Breast epithelium (tissue), 4 donors: Measurements from ENCODE around the gene CTDNEP1. TPM values are rescaled to one million over a fixed set of nuclear protein-coding genes. Genes with fewer than 3 reads are reported as not detected.

Experiments
- DNase-seq, 2 donors: peaks; one replicate each; pipeline ENCODE4 v3.0.0-alpha.2; 2019; ENCODE audit warnings: low spot score in 2 of 2
- H3K27ac ChIP-seq, 2 donors: fragments of 200-600 bp; sonication (generic) in 1 of 2; one replicate each; pipeline ENCODE4 v1.5.1; 2016 to 2019; ENCODE audit warnings: mild to moderate bottlenecking in 1 of 2
- H3K27me3 ChIP-seq, 2 donors: fragments of 200-600 bp; sonication (generic) in 1 of 2; one replicate each; pipeline versions ENCODE4 v1.5.1 to v1.6.0; 2017 to 2019; ENCODE audit warnings: control low read depth in 1 of 2, mild to moderate bottlenecking in 1 of 2
- H3K36me3 ChIP-seq: fragments of 200-600 bp; one replicate; pipeline ENCODE4 v1.5.1; 2019
- H3K4me1 ChIP-seq, 2 donors: fragments of 200-600 bp; sonication (generic); one replicate each; pipeline ENCODE4 v1.5.1; 2016 to 2019; ENCODE audit warnings: control low read depth in 1 of 2
- H3K4me3 ChIP-seq, 3 donors: fragments of 200-600 bp; sonication (generic); 1 replicate in 2 of 3; 2 replicates in 1 of 3; pipeline ENCODE4 v1.5.1; 2016 to 2019; ENCODE audit warnings: mild to moderate bottlenecking in 3 of 3, moderate library complexity in 2 of 3
- H3K9me3 ChIP-seq, 2 donors: fragments of 200-600 bp; sonication (generic) in 1 of 2; one replicate each; pipeline ENCODE4 v1.5.1; 2016 to 2019; ENCODE audit warnings: control low read depth in 1 of 2
- CTCF ChIP-seq, 3 donors: fragments of 450-650 bp; IDR thresholded peaks; one replicate each; pipeline ENCODE4 v1.5.1; 2016 to 2017; ENCODE audit warnings: antibody characterized with exemption in 3 of 3, mild to moderate bottlenecking in 3 of 3, moderate library complexity in 3 of 3
- POLR2A ChIP-seq: fragments of 450-650 bp; IDR thresholded peaks from one replicate; pipeline ENCODE4 v1.6.1; 2016; ENCODE audit warnings: antibody characterized with exemption, mild to moderate bottlenecking, moderate library complexity
- POLR2AphosphoS5 ChIP-seq, 3 donors: sonication (generic); formaldehyde crosslinking; IDR thresholded peaks; one replicate each; pipeline ENCODE4 v1.6.1; 2017; ENCODE audit warnings: antibody characterized with exemption in 3 of 3
- intact Hi-C: fragments of 100-400 bp; cut with DNase I; formaldehyde crosslinking; loops from one replicate; pipeline ENCODE4 v1.15.1; 2023; ENCODE audit warnings: low total_unique reads
- total RNA-seq, 3 donors: library from RNA; depleted of rRNA; stranded (reverse); fragments of >200 nt; gene quantifications; one replicate each; pipeline ENCODE4 v1.1.0, GENCODE V29; 2016

CTDNEP1 gene
- total RNA-seq, 3 donors from 2014 or later: 35.7 to 67.5 (median 60.5) TPM

- Histone ChIP-seq H3K4me3 (peak overlapping the region in 1 of 3 donors; percentile 11), H3K27ac (peak overlapping the region in 1 of 2 donors; percentile 5), H3K9me3 (no peaks in the 10 kb centered on the region), H3K4me1 (no peaks in the 10 kb centered on the region), H3K27me3 (no peaks in the 10 kb centered on the region), H3K36me3 (no peaks in the 10 kb centered on the region)
- TF ChIP-seq POLR2AphosphoS5 (IDR thresholded peaks at IDR 0.05) (no peak), POLR2A (no peak), CTCF (IDR thresholded peaks at IDR 0.05) (no peak)
- intact Hi-C loops: no loop called here
- DNase-seq: no peak
These were observed 43.4 kb downstream of the CTDNEP1 start for GRCh38 chr17:7208027-7208571.

- no peak for DNase-seq
- intact Hi-C loops: no loop called here
- no peak for TF ChIP-seq CTCF (IDR thresholded peaks at IDR 0.05)
- no peak for TF ChIP-seq POLR2AphosphoS5 (IDR thresholded peaks at IDR 0.05)
- TF ChIP-seq POLR2A: no peak
- Histone ChIP-seq H3K9me3 (no peaks in the 10 kb centered on the region), H3K4me3 (peak overlapping the region in 1 of 3 donors; percentile 11), H3K36me3 (no peaks in the 10 kb centered on the region), H3K4me1 (no peaks in the 10 kb centered on the region), H3K27ac (peak overlapping the region; percentile 17 to 32), H3K27me3 (no peaks in the 10 kb centered on the region)
These were observed 44.2 kb downstream of the CTDNEP1 start for GRCh38 chr17:7207120-7208001.

GRCh38 chr17:7205561-7205960 is 46.0 kb downstream of the CTDNEP1 start:
- no peaks in the 10 kb centered on the region for H3K4me1 ChIP-seq
- no peaks in the 10 kb centered on the region for H3K9me3 ChIP-seq
- TF ChIP-seq CTCF (IDR thresholded peaks at IDR 0.05) (no peak), POLR2AphosphoS5 (IDR thresholded peaks at IDR 0.05) (no peak), POLR2A (no peak)
- H3K27me3 ChIP-seq: no peaks in the 10 kb centered on the region
- no peaks in the 10 kb centered on the region for H3K36me3 ChIP-seq
- DNase-seq: no peak
- peak overlapping the region; percentile 68 to 81 for H3K27ac ChIP-seq
- intact Hi-C loops: no loop called here
- peak overlapping the region; percentile 45 to 71 (median 55) for H3K4me3 ChIP-seq

GRCh38 chr17:7204828-7205461 is 46.6 kb downstream of the CTDNEP1 start:
- Histone ChIP-seq H3K4me1 (no peaks in the 10 kb centered on the region), H3K27ac (peak overlapping the region; percentile 68 to 81), H3K36me3 (no peaks in the 10 kb centered on the region), H3K27me3 (no peaks in the 10 kb centered on the region), H3K9me3 (no peaks in the 10 kb centered on the region), H3K4me3 (peak overlapping the region; percentile 45 to 71 (median 55))
- intact Hi-C loops: no loop called here
- peak; percentile 61 to 73 for DNase-seq
- no peak for TF ChIP-seq CTCF (IDR thresholded peaks at IDR 0.05)
- TF ChIP-seq POLR2AphosphoS5 (IDR thresholded peaks at IDR 0.05): peak in 2 of 3 donors; percentile 31 to 61
- TF ChIP-seq POLR2A: peak; percentile 45

GRCh38 chr17:7204336-7204735 is 47.2 kb downstream of the CTDNEP1 start:
- no peak for TF ChIP-seq CTCF (IDR thresholded peaks at IDR 0.05)
- TF ChIP-seq POLR2A: no peak
- TF ChIP-seq POLR2AphosphoS5 (IDR thresholded peaks at IDR 0.05): no peak
- no peak for DNase-seq
- H3K36me3 ChIP-seq: no peaks in the 10 kb centered on the region
- intact Hi-C loops: no loop called here
- H3K9me3 ChIP-seq: no peaks in the 10 kb centered on the region
- peak overlapping the region; percentile 68 to 81 for H3K27ac ChIP-seq
- H3K4me3 ChIP-seq: peak overlapping the region; percentile 45 to 71 (median 55)
- H3K27me3 ChIP-seq: no peaks in the 10 kb centered on the region
- no peaks in the 10 kb centered on the region for H3K4me1 ChIP-seq
